Urinary bladder (tissue), 4 donors: Measurements from ENCODE around the gene FMNL2. TPM values are rescaled to one million over a fixed set of nuclear protein-coding genes. Genes with fewer than 3 reads are reported as not detected.

Experiments
- DNase-seq: peaks from one replicate; pipeline ENCODE4 v3.0.0-alpha.2; 2015; ENCODE audit errors: extremely low spot score
- H3K27ac ChIP-seq: one replicate; pipeline ENCODE4 v1.5.1; 2013; ENCODE audit warnings: low read depth, mild to moderate bottlenecking, moderate library complexity
- H3K36me3 ChIP-seq: one replicate; pipeline ENCODE4 v1.6.1; 2013; ENCODE audit warnings: mild to moderate bottlenecking, moderate library complexity; ENCODE audit not compliant: insufficient read depth
- H3K4me1 ChIP-seq: one replicate; pipeline ENCODE4 v1.6.1; 2013; ENCODE audit warnings: mild to moderate bottlenecking, moderate library complexity; ENCODE audit not compliant: insufficient read depth
- H3K4me3 ChIP-seq: one replicate; pipeline ENCODE4 v1.5.1; 2013; ENCODE audit warnings: low read depth, low read length
- WGBS: extraction: QIAGEN DNeasy Blood & Tissue Kit; methylation state at CpG from one replicate; pipeline ENCODE4 v1.1.7; 2013; 5-methylcytosine and 5-hydroxymethylcytosine counted together
- polyA plus RNA-seq: library from polyadenylated mRNA; stranded (reverse); fragments of 200-250 nt; gene quantifications from one replicate; pipeline ENCODE4 v1.2.3, GENCODE V29; 2013
- total RNA-seq: library from RNA; depleted of rRNA; stranded (reverse); fragments of >200 nt; gene quantifications from one replicate; pipeline ENCODE4 v1.2.3, GENCODE V29; 2014
- donor health status: healthy with polysubstance abuse.
- donor health status: healthy.

Gene FMNL2
- total and polyA plus RNA-seq, 2 donors, result 27.7 to 77.6 TPM

DNA sequence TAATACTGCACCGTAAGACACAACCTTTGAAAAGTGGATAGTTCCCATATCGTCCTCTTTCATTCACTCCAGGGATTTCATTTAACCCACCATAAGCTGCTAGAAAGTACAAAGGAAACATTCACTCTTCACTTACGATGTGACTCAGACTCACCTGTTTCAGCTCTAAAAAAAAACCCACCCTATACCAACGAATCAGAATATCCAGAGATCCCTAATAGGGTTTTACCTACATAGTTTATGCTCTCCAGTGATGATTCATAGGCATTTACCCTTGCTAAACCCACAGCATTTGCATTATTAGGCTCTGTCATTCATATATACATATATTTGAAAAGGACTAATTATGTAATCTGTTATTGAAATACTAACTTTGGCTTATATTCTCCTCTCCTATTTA is 322.1 kb downstream of the FMNL2 start:
- Histone ChIP-seq H3K4me3 (no peak overlapping the region), H3K36me3 (peaks cover 2% of the 10 kb centered on the region)
- 80% methylated on average over 4 of the region's 4 CpGs for WGBS

DNA sequence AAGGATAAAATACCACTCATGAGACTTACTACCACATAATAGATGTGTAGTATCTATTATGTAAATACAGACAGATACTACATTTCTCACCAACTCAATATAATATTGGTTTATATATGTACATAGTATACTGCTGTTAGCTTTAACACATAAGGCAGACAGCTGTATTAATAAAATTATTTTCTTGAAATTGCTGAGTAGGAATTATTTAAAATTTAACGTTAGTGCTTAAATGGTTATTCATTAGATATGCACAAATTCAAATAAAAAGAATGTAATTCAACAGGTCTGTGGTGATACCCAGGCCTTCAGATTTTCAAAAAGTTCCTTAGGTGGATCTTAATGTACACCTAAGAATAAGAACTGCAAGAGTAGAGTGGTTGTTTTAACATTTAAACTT is 323.2 kb downstream of the FMNL2 start:
- Histone ChIP-seq H3K27ac (no peak overlapping the region), H3K4me3 (no peak overlapping the region), H3K4me1 (no peaks in the 10 kb centered on the region), H3K36me3 (peaks cover 2% of the 10 kb centered on the region)
- WGBS, result 82% methylated on average over 1 of the region's 1 CpG
- no peak for DNase-seq

More for the DNA sequence above, 322.1 kb downstream of the FMNL2 start:
- DNase-seq, result no peak
- Histone ChIP-seq H3K27ac (no peak overlapping the region), H3K4me1 (no peaks in the 10 kb centered on the region)

DNA sequence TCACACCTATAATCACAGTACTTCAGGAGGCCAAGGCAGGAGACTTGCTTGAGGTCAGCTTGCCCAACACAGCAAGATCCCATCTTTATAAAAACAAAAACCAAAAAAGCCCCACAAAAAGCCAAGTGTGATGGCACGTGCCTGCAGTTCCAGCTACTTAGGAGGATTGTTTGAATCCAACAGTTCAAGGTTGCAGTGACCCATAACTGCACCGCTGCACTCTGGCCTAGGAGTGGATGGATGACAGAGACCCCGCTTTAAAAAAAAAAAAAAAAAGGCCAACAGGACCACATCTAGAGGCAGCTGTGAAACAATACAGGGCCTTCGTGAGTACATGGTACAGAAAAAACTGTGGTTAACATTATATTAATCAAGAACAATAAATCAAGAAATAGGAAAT is 326.1 kb downstream of the FMNL2 start:
- peaks cover 9% of the 10 kb centered on the region for H3K36me3 ChIP-seq
- DNase-seq, result no peak
- no peak overlapping the region for H3K4me3 ChIP-seq
- 97% methylated on average over 4 of the region's 4 CpGs for WGBS
- H3K4me1 ChIP-seq, result no peaks in the 10 kb centered on the region
- H3K27ac ChIP-seq, result no peak overlapping the region

DNA sequence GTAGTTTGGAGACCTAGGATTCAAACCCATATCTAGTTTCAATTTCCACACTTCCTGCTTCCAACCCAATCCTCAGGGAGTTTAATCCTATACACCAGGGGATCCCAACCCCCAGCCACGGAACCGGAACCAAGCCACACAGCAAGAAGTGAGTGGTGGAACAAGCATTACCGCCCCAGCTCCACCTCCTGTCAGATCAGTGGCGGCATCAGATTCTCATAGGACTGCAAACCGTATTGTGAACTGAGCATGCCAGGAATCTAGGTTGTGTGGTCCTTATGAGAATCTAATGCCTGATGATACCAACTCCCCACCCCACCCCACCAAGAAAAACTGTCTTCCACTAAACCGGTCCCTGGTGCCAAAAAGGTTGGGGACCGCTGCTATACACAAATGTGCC is 329.8 kb downstream of the FMNL2 start:
- no peak for DNase-seq
- H3K4me1 ChIP-seq, result no peaks in the 10 kb centered on the region
- H3K36me3 ChIP-seq, result peaks cover 12% of the 10 kb centered on the region
- WGBS, result 91% methylated on average over 7 of the region's 7 CpGs
- no peak overlapping the region for H3K4me3 ChIP-seq
- no peak overlapping the region for H3K27ac ChIP-seq

DNA sequence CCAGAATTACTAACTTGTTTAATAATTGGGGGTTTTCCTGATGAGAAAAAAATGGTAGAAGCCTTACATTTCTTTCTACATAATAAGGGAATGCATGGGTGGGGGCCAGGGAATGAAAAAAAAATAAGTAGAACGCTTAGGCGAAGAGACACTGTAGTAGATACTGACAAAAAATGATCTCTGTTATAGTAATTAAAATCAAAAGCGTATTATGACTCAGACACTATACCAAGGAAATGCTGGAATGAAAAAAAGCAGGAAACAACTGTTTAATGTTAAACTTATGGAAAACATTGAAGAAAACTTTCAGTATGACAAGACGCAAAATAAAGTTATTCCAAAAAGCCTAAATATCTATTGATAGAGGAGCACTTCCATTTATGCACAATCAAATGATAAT is 339.4 kb downstream of the FMNL2 start:
- Histone ChIP-seq H3K36me3 (peaks cover 2% of the 10 kb centered on the region), H3K27ac (no peak overlapping the region), H3K4me1 (no peaks in the 10 kb centered on the region), H3K4me3 (no peak overlapping the region)
- 93% methylated on average over 4 of the region's 4 CpGs for WGBS
- no peak for DNase-seq

DNA sequence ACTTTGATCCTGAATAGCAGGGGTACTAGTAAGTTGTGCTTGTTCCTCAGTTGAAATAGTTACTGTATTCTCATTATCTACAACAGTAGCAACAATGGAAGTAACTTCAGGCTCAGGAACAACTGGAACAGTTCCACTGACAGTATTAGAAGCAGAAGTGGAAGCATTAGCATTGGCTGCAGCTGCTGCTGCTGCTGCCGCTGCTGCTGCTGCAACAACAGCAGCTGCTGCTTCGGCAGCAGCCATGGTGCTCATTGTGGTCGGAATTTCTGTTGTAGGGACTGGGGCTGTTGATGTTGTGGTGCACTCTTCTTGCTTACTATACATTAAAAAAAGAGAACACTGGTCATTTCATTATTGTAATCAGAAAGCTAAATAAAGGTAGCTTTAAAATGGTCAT is 341.5 kb downstream of the FMNL2 start:
- Histone ChIP-seq H3K27ac (no peak overlapping the region), H3K4me3 (no peak overlapping the region), H3K4me1 (no peaks in the 10 kb centered on the region), H3K36me3 (peaks cover 4% of the 10 kb centered on the region)
- no peak for DNase-seq
- 87% methylated on average over 3 of the region's 3 CpGs for WGBS

DNA sequence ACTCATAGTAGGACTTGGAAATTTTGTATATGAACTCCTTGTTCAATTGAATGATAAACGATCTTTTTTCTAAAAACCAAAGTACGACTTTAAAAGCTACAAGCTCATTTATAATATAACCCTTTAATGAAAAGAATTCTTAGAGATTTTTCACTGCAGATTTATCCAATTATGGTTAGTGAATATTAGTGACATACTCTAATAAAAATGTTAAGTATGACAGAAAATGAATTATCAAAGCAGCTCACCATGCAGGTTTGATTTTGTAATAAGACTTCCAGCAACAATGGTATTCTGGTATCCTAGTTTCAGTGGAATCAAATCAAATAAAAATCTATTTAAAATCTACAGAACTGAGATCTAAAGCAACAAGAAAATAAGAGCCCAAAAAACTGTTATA is 343.8 kb downstream of the FMNL2 start:
- Histone ChIP-seq H3K4me3 (no peak overlapping the region), H3K36me3 (peaks cover 4% of the 10 kb centered on the region), H3K4me1 (no peaks in the 10 kb centered on the region), H3K27ac (no peak overlapping the region)
- WGBS, result 80% methylated on average over 2 of the region's 2 CpGs
- DNase-seq, result no peak

DNA sequence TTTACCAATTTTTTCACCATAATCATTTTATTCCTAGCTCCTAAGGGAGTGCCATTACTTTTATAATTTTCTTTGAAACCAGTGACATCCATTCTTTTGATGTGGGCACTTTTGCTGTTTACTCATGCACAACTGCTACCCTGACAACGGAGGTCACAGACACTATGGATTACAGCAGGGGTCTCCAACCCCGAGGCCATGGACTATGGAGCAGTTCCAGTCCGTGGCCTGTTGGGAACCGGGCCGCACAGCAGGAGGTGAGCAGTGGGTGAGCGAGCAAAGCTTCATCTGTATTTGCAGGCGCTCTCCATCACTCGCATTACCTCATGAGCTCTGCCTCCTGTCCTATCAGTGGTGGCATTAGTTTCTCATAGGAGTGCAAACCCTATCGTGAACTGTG is 347.7 kb downstream of the FMNL2 start:
- Histone ChIP-seq H3K36me3 (peaks cover 2% of the 10 kb centered on the region), H3K27ac (no peak overlapping the region), H3K4me1 (no peaks in the 10 kb centered on the region), H3K4me3 (no peak overlapping the region)
- DNase-seq, result no peak
- 96% methylated on average over 9 of the region's 9 CpGs for WGBS

DNA sequence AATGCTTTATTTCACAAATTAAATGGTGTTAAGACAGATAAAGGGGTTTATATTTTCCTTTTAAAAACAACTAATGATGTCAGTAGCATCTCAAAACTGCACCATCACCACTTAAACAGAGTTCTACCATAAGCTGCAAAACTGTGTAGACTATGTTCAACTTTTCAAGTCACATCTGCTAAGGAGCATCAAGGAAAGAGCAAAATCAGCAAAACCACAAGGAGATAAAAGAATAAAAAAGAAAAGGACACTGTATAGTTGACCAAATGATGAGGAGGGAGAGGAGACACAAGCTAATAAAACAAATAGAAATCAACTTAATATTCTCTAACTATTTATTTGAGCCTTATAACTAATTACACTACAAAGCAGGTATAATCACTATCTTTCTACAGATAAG is 348.4 kb downstream of the FMNL2 start:
- no peak overlapping the region for H3K4me3 ChIP-seq
- H3K4me1 ChIP-seq, result no peaks in the 10 kb centered on the region
- no peak overlapping the region for H3K27ac ChIP-seq
- DNase-seq, result no peak
- H3K36me3 ChIP-seq, result peaks cover 2% of the 10 kb centered on the region

DNA sequence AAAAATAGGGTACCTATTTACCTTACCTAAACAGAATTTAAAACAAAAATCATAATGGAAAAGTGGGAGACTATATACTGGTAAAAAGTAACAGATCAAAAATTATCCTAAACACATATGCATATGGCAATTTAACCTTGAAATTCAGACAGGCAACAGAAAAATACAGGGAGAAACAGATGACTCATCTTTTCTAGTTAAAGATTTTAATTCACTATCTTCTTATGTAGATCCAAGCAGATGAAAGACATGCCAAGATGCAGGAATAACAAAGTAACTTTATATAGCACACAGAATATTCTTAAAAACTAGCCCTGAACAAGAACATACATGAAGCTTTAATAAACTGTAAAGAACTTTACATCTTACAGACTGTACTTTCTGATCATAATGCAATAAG is 351.3 kb downstream of the FMNL2 start:
- no peaks in the 10 kb centered on the region for H3K36me3 ChIP-seq
- H3K4me1 ChIP-seq, result no peaks in the 10 kb centered on the region
- H3K4me3 ChIP-seq, result no peak overlapping the region
- H3K27ac ChIP-seq, result no peak overlapping the region
- DNase-seq, result no peak

DNA sequence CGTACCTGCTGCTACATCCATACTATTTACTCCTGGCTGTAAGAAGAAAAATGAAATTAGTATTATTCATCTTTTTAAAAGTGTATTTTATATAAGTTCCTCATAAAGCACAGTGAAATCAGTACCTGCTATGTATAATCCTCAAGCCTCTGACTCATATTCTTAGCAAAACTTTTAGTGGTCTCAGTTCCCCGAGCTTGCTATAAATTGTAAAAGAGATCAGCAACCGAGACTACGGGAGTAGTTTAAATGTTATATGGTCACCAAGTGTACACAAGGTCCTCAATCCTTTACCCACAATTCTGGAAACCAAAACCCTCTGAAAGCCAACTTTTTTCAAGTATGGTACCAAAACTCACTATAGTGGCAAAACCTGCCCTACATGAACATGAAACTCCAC is 358.1 kb downstream of the FMNL2 start:
- DNase-seq, result no peak
- Histone ChIP-seq H3K36me3 (no peaks in the 10 kb centered on the region), H3K27ac (peak overlapping the region; percentile 2), H3K4me3 (no peak overlapping the region), H3K4me1 (no peaks in the 10 kb centered on the region)
- 93% methylated on average over 4 of the region's 4 CpGs for WGBS

DNA sequence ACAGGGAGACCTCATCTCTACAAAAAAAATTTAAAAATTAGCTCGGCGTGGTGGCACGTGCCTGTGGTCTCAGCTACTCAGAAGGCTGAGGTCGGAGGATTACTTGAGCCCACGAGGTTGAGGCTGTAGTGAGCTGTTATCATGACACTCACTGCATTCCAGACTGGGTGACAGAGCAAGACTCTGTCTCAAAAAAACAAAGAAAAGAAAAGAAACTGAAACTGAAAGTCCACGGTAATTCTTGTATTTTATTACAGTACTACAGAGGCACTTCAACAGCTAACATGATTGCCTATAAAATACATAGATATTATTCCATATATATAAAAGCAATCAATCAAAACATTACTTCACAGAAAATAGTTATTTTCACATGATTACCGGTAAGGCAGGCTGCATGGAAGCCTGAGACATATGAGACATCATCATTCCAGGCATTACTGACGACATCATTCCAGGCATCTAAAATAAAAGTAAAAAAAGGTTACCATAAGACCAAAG is 359.2 kb downstream of the FMNL2 start:
- DNase-seq, result no peak
- WGBS, result 71% methylated on average over 8 of the region's 8 CpGs
- no peaks in the 10 kb centered on the region for H3K4me1 ChIP-seq
- no peak overlapping the region for H3K4me3 ChIP-seq
- no peaks in the 10 kb centered on the region for H3K36me3 ChIP-seq
- no peak overlapping the region for H3K27ac ChIP-seq

DNA sequence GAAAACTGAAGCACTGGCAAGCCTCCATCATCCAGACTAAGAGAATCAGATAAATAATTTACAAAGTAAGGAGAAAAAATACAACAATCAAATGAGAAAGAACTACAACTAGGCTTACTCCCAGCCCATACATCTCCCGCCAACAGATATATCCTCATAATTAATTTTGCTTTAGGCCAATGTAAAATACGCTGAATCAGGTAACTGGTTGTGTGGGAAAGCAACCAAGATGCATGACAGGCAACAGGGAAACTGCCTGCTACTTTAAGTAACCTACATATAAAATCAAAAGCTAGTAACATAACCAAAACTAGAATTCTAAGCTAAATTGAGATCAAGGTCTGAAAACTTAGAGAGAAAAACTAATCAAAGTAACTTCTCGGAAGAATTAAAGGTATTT is 360.8 kb downstream of the FMNL2 start:
- WGBS, result 98% methylated on average over 3 of the region's 3 CpGs
- no peak for DNase-seq
- Histone ChIP-seq H3K4me3 (no peak overlapping the region), H3K4me1 (no peaks in the 10 kb centered on the region), H3K36me3 (no peaks in the 10 kb centered on the region), H3K27ac (no peak overlapping the region)

DNA sequence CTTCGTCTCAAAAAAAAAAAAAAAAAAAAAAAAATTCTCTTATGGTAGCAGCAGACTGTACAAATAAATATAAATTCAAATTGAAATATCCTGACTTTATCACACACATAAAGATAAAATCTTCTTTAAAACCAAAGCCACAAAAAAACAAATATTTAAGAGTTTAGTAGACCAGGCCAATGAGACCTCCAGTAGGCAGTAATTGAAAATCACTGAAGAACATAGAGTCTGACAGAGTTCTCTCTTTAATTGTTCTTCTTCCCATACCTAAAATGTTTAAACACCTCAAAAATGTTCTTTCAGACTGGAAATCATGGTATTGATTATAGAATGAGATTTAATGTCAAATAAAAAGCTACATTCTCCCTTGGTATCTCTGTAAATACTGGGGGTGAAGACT is 361.5 kb downstream of the FMNL2 start:
- Histone ChIP-seq H3K4me3 (no peak overlapping the region), H3K4me1 (no peaks in the 10 kb centered on the region), H3K36me3 (no peaks in the 10 kb centered on the region), H3K27ac (no peak overlapping the region)
- no peak for DNase-seq
- WGBS, result 78% methylated on average over 1 of the region's 1 CpG
